Measurements from ENCODE around the gene OR8J3.

DNA sequence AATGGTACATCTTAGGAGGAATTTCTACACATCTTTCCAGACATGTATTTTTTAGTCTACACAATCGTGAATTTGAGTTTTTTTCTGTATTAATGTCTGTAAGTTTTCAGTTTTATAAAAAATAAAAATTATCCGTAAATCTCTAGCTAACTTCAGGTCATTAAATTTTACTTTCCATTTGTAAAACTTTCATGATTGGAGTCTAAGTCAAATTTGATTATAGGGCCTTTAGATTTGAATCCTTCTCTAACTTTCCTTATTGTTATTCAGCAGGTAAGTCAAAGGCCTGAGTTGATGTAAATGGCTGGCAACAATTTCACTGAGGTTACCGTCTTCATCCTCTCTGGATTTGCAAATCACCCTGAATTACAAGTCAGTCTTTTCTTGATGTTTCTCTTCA, 47.0 kb downstream of the OR8J3 start, which contains the start of gene OR8I2:
- no peak for TF ChIP-seq XRCC5 (IDR thresholded peaks at IDR 0.05; ENCODE audit: low read depth, low read length)
- no peak for TF ChIP-seq SMARCA5 (IDR thresholded peaks at IDR 0.05)
- no peak for TF ChIP-seq NFRKB (IDR thresholded peaks at IDR 0.05; ENCODE audit: low read depth)
- TF ChIP-seq GATA2 (CRISPR knock-in tag; IDR thresholded peaks at IDR 0.05) = no peak
- no peak for TF ChIP-seq FOXM1 (IDR thresholded peaks at IDR 0.05; ENCODE audit: low read depth)
- no peak for TF ChIP-seq FOXM1 (CRISPR knock-in tag; IDR thresholded peaks at IDR 0.05; ENCODE audit: low read depth)

Measured in K562 (cell line).